Kidney (tissue), 14 donors: ENCODE results near the gene NUDT13. TPM values are rescaled to one million over a fixed set of nuclear protein-coding genes. Genes with fewer than 3 reads are reported as not detected.
A peak's percentile ranks its signal among the peaks of the same experiment; 100 is the strongest.

Experiments used
- DNase-seq, 5 donors: peaks; one replicate each; pipeline ENCODE4 v3.0.0-alpha.2; 2013 to 2020
- FAIRE-seq: peaks from 2 replicates; lab custom pipeline; 2012; peaks lifted over from hg19 to GRCh38; lab: Jason Lieb, UNC
- H3K27ac ChIP-seq, 2 donors: one replicate each; pipeline ENCODE4 v1.7.0; 2013; ENCODE audit warnings: low read depth in 2 of 2, low read length in 2 of 2, inconsistent platforms in 1 of 2
- H3K27me3 ChIP-seq: one replicate; pipeline ENCODE4 v1.7.1; 2013; ENCODE audit warnings: low read length, inconsistent platforms; ENCODE audit not compliant: control insufficient read depth, insufficient read depth
- H3K36me3 ChIP-seq, 3 donors: one replicate each; pipeline versions ENCODE4 v1.7.0 to v1.7.1; 2013; ENCODE audit warnings: low read length in 3 of 3, control low read depth in 1 of 3, inconsistent platforms in 1 of 3; ENCODE audit not compliant: insufficient read depth in 3 of 3, control insufficient read depth in 2 of 3
- H3K4me1 ChIP-seq, 3 donors: one replicate each; pipeline versions ENCODE4 v1.7.0 to v1.7.1; 2013; ENCODE audit warnings: low read length in 3 of 3, inconsistent platforms in 1 of 3, low read depth in 1 of 3; ENCODE audit not compliant: control insufficient read depth in 2 of 3, insufficient read depth in 2 of 3
- H3K4me3 ChIP-seq, 3 donors: one replicate each; pipeline versions ENCODE4 v1.7.0 to v1.8.1; 2013; ENCODE audit warnings: low read length in 3 of 3, control low read depth in 1 of 3, inconsistent platforms in 1 of 3
- H3K9ac ChIP-seq, 3 donors: one replicate each; pipeline versions ENCODE4 v1.7.0 to v1.7.1; 2013; ENCODE audit warnings: low read length in 3 of 3, control low read depth in 1 of 3, inconsistent platforms in 1 of 3
- H3K9me3 ChIP-seq, 3 donors: one replicate each; pipeline versions ENCODE4 v1.7.0 to v1.7.1; 2013; ENCODE audit warnings: low read length in 3 of 3, control low read depth in 1 of 3, inconsistent platforms in 1 of 3; ENCODE audit not compliant: control insufficient read depth in 2 of 3, insufficient read depth in 1 of 3
- intact Hi-C: fragments of 100-400 bp; cut with DNase I; formaldehyde crosslinking; loops from one replicate; pipeline ENCODE4 v1.11.1; 2022
- polyA plus RNA-seq: library from polyadenylated mRNA; stranded (reverse); fragments of 350-450 nt; fragmentation: Illumina TruSeq; extraction: RNeasy Lipid Tissue Mini Kit (QIAGEN cat#74804); gene quantifications from one replicate; pipeline ENCODE4 v1.2.3, GENCODE V29; 2014; ENCODE audit warnings: low read depth, low replicate concordance; ENCODE audit not compliant: insufficient read depth
- total RNA-seq: library from RNA; stranded (reverse); fragmentation: NEBNext Ultra II Directional; extraction: Animal tissue kit (Norgen Biotek cat#: 25700); gene quantifications from one replicate; pipeline ENCODE4 v1.2.1, GENCODE V29; 2021
- TF ChIP-seq, protein P1 (sequence below): IDR thresholded peaks from 3 replicates; pipeline ENCODE4 v1.5.1; 2012; ENCODE audit warnings: mild to moderate bottlenecking, moderate library complexity, borderline replicate concordance; ENCODE audit not compliant: insufficient read depth; ENCODE audit errors: extremely low read depth
- donor health status: control.
- donor health status: control.
- donor health status: control.
- donor health status: control.
- donor health status: control.
- donor health status: DM: yes; HTN: yes; CAD: no.
- donor health status: Normal renal cell carcinoma (clear cell type).

The NUDT13 gene
- total and polyA plus RNA-seq, 2 donors from 2014 or later = 3.3 to 3.7 TPM

DNA sequence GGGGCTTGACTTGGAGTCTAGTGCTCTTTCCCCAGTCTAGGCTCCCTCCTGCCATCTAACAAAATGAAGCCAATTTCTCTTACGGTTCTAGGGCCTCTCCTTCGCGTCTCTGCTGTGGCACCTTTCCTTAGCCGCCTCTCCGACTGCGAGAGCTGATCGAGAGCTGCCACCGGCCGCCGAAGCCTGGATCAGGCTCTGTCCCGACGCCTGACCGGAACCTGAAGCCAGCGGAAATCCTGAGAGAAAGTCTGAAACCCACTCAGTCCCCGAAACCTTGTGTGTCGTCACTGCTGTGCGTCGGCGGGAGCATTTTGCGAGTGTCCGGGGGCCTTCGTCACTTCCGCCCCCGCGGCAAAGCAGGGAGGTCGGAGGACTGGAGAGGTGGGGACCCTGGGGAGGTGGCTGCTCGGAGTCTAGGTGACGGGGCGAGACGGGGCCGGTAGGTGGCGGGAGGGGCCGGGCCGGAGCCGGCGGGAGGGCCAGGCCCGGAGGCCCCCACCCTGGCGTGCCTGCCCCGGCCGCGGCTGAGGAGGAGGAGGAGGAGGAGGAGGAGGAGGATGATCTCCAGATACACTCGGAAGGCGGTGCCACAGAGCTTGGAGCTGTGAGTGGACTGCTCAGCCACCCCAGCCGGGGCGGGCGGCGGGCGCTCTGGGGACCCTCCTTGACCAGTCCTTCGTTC is 57.7 kb downstream of the NUDT13 start, which contains the start of the genes ECD and FAM149B1:
TSS of gene ECD (minus strand) at position 226 of the 682 bp plus-strand sequence. CDS start 4,071 bp downstream, outside the sequence.
TSS of gene FAM149B1 (plus strand) at position 337 of the 682 bp plus-strand sequence. CDS start at position 558, 221 bp downstream.
- intact Hi-C loops = no loop called here
- peak within 1 kb of the TSS; percentile 88 to 100 (median 93) for H3K9ac ChIP-seq
- peak within 1 kb of the TSS; percentile 88 to 100 (median 96) for H3K4me3 ChIP-seq
- no peaks in the 10 kb centered on the region for H3K9me3 ChIP-seq
- FAIRE-seq (no peak), DNase-seq (peak; percentile 96 to 99 (median 98))
- H3K27ac ChIP-seq = peak within 1 kb of the TSS; percentile 97
- H3K36me3 ChIP-seq = peaks cover 0 to 9% (median under 1%) of the 10 kb centered on the region in 3 donors
- no peaks in the 10 kb centered on the region for H3K27me3 ChIP-seq
- H3K4me1 ChIP-seq = peaks cover 0 to 10% (median 9%) of the 10 kb centered on the region in 3 donors
- TF ChIP-seq, protein P1, sequence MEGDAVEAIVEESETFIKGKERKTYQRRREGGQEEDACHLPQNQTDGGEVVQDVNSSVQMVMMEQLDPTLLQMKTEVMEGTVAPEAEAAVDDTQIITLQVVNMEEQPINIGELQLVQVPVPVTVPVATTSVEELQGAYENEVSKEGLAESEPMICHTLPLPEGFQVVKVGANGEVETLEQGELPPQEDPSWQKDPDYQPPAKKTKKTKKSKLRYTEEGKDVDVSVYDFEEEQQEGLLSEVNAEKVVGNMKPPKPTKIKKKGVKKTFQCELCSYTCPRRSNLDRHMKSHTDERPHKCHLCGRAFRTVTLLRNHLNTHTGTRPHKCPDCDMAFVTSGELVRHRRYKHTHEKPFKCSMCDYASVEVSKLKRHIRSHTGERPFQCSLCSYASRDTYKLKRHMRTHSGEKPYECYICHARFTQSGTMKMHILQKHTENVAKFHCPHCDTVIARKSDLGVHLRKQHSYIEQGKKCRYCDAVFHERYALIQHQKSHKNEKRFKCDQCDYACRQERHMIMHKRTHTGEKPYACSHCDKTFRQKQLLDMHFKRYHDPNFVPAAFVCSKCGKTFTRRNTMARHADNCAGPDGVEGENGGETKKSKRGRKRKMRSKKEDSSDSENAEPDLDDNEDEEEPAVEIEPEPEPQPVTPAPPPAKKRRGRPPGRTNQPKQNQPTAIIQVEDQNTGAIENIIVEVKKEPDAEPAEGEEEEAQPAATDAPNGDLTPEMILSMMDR = peak; percentile 15

DNA sequence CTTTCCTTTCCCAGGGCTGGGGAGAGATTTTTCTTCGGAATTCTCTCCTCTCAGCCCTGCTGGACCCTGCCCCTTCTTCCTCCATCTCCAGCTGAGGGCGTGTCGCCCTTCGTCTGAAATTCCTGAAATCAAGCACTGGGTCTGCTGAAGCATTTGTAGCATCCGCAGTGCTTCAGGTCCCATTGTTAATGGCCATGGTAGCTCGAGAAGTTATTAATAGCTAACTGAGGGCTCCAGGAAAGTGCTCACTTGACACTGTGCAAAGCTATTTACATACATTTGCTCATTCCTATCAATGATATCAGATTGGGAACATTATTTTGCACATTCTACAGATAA is 58.2 kb downstream of the NUDT13 start:
- TF ChIP-seq, protein P1 = no peak
- no peak for FAIRE-seq
- Histone ChIP-seq H3K36me3 (peaks cover 0 to 4% (median 0%) of the 10 kb centered on the region in 3 donors), H3K27me3 (no peaks in the 10 kb centered on the region), H3K9ac (peak overlapping the region; percentile 81 to 93 (median 85)), H3K4me3 (peak overlapping the region; percentile 88 to 100 (median 96)), H3K4me1 (peaks cover 0 to 10% (median 9%) of the 10 kb centered on the region in 3 donors), H3K27ac (peak overlapping the region; percentile 97), H3K9me3 (no peaks in the 10 kb centered on the region)
- intact Hi-C loops = no loop called here
- DNase-seq = peak in 1 of 5 donors; percentile 71

GRCh38 chr10:73169320-73169719 is 59.1 kb downstream of the NUDT13 start:
- no peak overlapping the region for H3K4me3 ChIP-seq
- no peaks in the 10 kb centered on the region for H3K27me3 ChIP-seq
- intact Hi-C loops = no loop called here
- no peaks in the 10 kb centered on the region for H3K9me3 ChIP-seq
- H3K4me1 ChIP-seq = peaks cover 0 to 10% (median 7%) of the 10 kb centered on the region in 3 donors
- no peaks in the 10 kb centered on the region for H3K36me3 ChIP-seq
- no peak overlapping the region for H3K9ac ChIP-seq
- H3K27ac ChIP-seq = no peak overlapping the region
- DNase-seq (no peak), FAIRE-seq (no peak)
- TF ChIP-seq, protein P1 = no peak
